ENCODE results near the gene VCPKMT. TPM values are rescaled to one million over a fixed set of nuclear protein-coding genes. Genes with fewer than 3 reads are reported as not detected.
"Not testable (repeated sequence)": the region's sequence is repeated elsewhere in the genome, so short reads cannot be mapped to it uniquely, and the experiment has no call there.

VCPKMT gene
- total RNA-seq, 2 experiments from 2014 or later = 12.0 to 14.5 TPM

DNA sequence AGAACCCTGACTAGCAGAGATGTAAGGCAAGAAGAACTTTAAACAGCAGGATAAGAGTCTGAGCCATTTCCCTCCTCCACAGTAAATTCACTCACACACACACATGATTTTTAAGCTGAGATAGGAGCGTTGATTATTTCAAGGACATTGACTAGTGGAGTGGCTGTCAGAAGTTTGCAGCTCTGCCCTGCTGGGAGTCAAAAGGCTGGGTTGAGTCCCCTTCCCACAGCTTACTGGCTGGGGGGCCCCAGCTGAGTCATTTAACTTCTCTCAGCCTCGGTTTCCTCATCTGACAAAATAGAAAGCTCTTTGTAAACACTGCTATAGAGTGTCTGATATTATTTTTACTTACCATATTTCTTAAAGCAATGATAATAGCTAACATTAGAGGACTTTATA, 28.3 kb downstream of the VCPKMT start:
- peaks cover 88% of the 10 kb centered on the region for H3K4me1 Mint-ChIP-seq
- no peaks in the 10 kb centered on the region for H3K9me3 Mint-ChIP-seq (ENCODE audit: low read depth)
- H3K36me3 Mint-ChIP-seq = peaks cover 17% of the 10 kb centered on the region
- CTCF ChIA-PET = interaction anchor here (1.0 to 5.2 kb wide), 17 partner anchors 9 to 235 kb away, joined by 3 to 30 read pairs (median 4); no protein-coding TSS in a partner anchor
- ATAC-seq (no peak), DNase-seq (no peak)
- H3K27me3 Mint-ChIP-seq = no peaks in the 10 kb centered on the region
- peak overlapping the region; percentile 84 for H3K27ac Mint-ChIP-seq
- peak overlapping the region; percentile 50 for H3K4me3 Mint-ChIP-seq

DNA sequence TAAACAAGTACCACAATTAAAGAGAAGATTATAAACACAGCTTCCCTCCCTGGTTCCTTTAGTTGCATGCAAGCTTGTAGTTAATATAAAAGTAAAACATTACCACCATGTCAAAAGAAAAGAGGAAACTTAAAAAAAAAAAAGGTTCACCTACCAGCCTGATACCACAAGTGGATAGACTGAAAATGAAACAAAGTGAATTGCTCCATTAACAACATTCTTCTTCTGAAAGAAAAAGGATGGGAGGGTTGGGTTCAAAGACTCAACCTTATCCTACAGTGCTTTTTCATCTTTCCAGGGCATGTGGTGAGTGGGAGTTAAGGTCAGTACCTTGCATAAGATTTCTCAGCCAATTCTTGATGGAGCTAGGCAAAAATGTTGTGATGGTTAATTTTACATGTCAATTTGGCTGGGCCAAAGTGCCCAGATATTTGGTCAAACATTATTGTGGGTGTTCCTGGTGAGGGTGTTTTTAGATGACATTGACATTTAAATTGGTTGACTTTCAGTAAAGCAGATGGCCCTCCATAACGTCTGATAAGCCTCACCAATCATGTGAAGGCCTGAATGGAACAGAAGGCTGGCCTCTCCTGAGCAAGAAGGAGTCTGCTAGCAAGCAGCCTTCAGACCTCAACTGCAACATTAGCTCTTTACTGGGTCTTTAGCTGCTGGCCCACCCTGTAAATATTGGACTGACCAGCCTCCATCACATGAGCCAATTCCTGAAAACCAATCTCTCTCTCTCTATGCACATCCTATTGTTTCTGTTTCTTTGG, 28.8 kb downstream of the VCPKMT start:
- H3K36me3 Mint-ChIP-seq = peaks cover 17% of the 10 kb centered on the region
- H3K27me3 Mint-ChIP-seq = no peaks in the 10 kb centered on the region
- DNase-seq = peak; percentile 50
- peak overlapping the region; percentile 50 for H3K4me3 Mint-ChIP-seq
- ATAC-seq = peak; percentile 3
- no peaks in the 10 kb centered on the region for H3K9me3 Mint-ChIP-seq (ENCODE audit: low read depth)
- H3K4me1 Mint-ChIP-seq = peaks cover 91% of the 10 kb centered on the region
- peak overlapping the region; percentile 84 for H3K27ac Mint-ChIP-seq
- CTCF ChIA-PET = interaction anchor here (0.7 to 5.2 kb wide), 20 partner anchors 14 to 234 kb away, joined by 3 to 30 read pairs (median 4); no protein-coding TSS in a partner anchor

DNA sequence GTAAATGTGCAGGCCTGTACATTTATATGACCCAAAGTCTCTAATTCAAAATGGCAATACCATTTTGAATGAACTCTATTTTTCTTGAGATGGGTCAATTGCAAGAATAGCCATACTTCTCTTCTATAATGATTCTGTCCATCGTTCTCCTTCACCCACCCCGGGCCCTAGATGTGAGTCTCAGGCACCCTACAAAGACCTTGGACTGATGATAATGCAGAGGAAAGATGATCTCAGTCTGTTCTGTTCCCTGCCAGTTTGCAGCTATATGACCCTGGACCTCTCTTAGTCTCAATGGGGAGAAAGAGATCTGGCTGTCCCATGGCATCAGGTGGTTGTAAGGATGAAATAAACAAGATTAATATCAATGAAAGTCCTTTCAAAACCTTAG, 30.1 kb downstream of the VCPKMT start:
- no peak for ATAC-seq
- peaks cover 17% of the 10 kb centered on the region for H3K36me3 Mint-ChIP-seq

DNA sequence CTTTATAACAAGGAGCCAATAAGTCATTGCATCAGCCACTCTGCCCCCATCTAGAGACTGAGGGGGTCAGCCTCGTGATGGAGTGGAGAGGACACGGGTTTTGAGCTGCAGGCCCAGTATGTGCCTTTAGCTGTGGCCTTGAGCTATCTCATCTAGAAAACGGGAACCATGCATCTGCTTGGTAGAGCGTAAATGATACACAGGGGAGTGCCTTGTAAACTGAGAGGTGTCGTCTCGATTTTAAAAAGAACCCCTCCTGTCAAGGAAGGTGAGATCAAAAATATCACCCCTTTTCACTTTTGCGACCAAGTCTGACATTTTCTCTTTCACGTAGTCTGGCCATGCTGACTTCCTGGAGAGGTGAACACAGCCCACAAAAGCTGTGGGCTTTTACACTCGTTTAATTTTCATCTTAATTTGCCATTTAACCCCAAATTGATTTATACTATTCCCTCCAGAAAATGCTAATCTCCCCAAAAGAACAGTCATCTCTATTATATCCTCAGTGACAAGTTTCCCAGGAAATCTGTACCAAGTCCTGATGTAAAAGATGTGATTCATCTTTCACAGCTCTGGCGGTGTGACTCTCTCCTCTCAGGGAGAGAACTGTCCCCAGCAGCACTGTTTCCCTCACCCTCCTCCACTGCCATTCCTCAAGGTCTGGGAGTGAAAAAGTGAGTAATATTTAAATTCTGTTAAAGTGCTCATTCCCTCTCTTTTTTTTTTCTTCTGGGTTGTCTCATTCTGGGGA, 30.6 kb downstream of the VCPKMT start:
- CTCF ChIA-PET = interaction anchor here (0.8 to 5.2 kb wide), 13 partner anchors 10 to 234 kb away, joined by 3 to 30 read pairs (median 5); partner anchors contain the start of gene NEMF
- no peaks in the 10 kb centered on the region for H3K9me3 Mint-ChIP-seq (ENCODE audit: low read depth)
- H3K36me3 Mint-ChIP-seq = peaks cover 12% of the 10 kb centered on the region

More for the DNA sequence above, 30.1 kb downstream of the VCPKMT start:
- no peak for DNase-seq
- no peaks in the 10 kb centered on the region for H3K27me3 Mint-ChIP-seq
- CTCF ChIA-PET = interaction anchor here (0.8 to 5.2 kb wide), 11 partner anchors 10 to 225 kb away, joined by 3 to 30 read pairs (median 7); no protein-coding TSS in a partner anchor
- H3K27ac Mint-ChIP-seq = peak overlapping the region; percentile 95
- H3K9me3 Mint-ChIP-seq (ENCODE audit: low read depth) = no peaks in the 10 kb centered on the region
- H3K4me1 Mint-ChIP-seq = peaks cover 93% of the 10 kb centered on the region
- peak overlapping the region; percentile 52 for H3K4me3 Mint-ChIP-seq

DNA sequence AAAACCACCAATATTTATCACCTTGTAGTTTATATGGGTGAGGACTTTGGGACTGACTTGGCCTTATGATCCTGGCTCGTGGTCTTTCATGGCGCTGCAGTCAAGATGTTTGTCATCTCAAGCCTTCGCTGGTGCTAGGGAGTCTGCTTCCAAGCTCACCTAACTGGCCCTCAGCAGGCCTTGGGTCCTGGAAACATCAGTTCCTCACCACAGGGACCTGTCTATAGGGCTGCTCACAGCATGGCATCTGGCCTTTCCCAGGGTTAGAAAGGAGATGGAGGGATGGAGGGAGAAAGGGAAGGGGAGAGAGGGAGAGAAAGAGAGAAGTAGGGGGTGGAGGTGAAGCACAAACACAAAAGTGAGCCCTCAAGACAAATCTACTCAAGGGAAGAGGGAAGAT, 31.7 kb downstream of the VCPKMT start:
- DNase-seq (no peak), ATAC-seq (no peak)
- CTCF ChIA-PET = interaction anchor here (0.8 to 5.2 kb wide), 8 partner anchors 16 to 233 kb away, joined by 3 to 30 read pairs (median 8); partner anchors contain the start of gene NEMF
- peak overlapping the region; percentile 95 for H3K27ac Mint-ChIP-seq
- peaks cover 86% of the 10 kb centered on the region for H3K4me1 Mint-ChIP-seq
- peaks cover 5% of the 10 kb centered on the region for H3K36me3 Mint-ChIP-seq
- H3K9me3 Mint-ChIP-seq (ENCODE audit: low read depth) = no peaks in the 10 kb centered on the region
- H3K4me3 Mint-ChIP-seq = no peak overlapping the region
- no peaks in the 10 kb centered on the region for H3K27me3 Mint-ChIP-seq

More for the DNA sequence above, 30.6 kb downstream of the VCPKMT start:
- H3K27me3 Mint-ChIP-seq = no peaks in the 10 kb centered on the region
- DNase-seq (peak; percentile 56), ATAC-seq (no peak)
- H3K4me1 Mint-ChIP-seq = peaks cover 91% of the 10 kb centered on the region
- H3K27ac Mint-ChIP-seq = peak overlapping the region; percentile 95
- peak overlapping the region; percentile 52 for H3K4me3 Mint-ChIP-seq

DNA sequence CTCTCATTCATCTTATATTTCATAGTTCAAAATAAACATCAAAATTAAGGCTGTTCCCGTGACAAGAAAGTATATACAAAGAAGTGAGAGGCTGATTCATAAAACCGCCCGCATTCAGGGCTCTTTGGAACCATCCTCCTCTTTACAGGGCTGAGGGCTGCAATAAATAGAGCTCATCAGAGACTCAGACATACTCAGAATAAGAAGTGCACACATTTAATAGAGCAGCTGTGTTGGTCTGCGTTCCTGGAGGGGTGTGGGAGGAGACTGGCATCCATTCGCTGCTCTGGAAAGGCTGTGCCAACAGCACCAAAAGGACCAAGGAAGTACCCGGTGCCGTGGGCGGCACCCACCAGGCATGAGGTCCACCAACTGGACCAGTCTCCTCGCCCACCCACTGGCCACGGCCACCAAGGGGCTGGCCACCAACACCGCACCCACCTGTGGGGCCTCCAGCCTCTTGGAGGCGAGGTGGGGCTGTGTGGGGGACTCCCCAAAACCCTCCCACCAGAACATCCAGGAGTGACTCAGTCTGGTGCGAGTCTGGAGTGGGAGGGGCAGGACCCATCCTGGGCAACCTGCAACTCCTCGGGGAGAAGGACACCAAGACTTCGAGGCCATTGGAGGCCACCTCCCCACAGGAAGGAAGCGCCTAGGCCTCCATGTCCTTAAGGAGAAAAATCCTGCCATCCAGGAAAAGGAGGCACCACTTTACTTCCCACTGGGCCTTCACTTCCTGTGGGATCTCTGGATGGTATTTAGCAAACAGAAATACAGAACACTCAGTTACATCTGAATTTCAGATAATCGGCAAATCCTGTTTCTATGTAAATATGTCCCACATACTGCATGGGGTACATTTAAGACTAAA, 32.7 kb downstream of the VCPKMT start:
- ATAC-seq = peak; percentile 58
- H3K27me3 Mint-ChIP-seq = no peaks in the 10 kb centered on the region
- CTCF ChIA-PET = interaction anchor here (1.1 to 5.2 kb wide), 12 partner anchors 9 to 222 kb away, joined by 5 to 39 read pairs (median 8); no protein-coding TSS in a partner anchor
- peak overlapping the region; percentile 95 for H3K27ac Mint-ChIP-seq
- peaks cover 9% of the 10 kb centered on the region for H3K36me3 Mint-ChIP-seq
- peaks cover 87% of the 10 kb centered on the region for H3K4me1 Mint-ChIP-seq
- peak; percentile 77 for DNase-seq
- H3K9me3 Mint-ChIP-seq (ENCODE audit: low read depth) = no peaks in the 10 kb centered on the region
- H3K4me3 Mint-ChIP-seq = peak overlapping the region; percentile 81

DNA sequence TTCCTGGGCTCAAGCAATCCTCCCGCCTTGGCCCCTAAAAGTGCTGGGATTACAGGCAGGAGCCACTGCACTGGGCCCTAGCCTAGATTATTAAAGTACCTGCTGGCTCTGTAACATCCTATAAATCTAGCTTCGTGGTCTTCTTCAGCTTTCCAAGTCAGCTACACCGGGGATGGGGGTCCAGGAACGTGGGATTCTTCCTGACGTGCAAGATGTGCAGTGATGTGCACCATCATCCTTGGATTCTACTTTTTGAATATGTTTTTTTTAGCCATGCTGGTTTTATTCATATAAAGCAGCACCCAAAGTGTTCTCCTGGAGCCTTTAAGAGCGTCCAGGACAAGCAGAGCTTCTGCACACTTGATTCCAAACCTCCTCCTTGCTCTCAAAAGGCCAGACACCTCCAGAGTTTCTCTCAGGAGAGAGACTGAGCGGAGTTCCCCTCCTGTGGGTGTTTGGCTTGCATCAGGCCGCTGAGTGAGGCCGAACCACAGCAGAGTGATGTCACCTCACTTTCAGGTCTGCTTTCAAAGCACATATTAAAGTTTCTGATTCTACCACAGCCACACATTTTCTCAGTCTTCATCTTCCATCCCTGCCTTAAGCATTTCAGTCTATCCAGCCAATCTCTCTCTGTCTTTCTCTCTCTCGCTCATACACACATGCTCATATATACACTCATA, 33.4 kb downstream of the VCPKMT start:
- Mint-ChIP-seq H3K27me3 (no peaks in the 10 kb centered on the region), H3K27ac (peak overlapping the region; percentile 95), H3K36me3 (peaks cover 10% of the 10 kb centered on the region), H3K4me1 (peaks cover 80% of the 10 kb centered on the region), H3K4me3 (peak overlapping the region; percentile 81), H3K9me3 (ENCODE audit: low read depth) (no peaks in the 10 kb centered on the region)
- DNase-seq (peak; percentile 95), ATAC-seq (peak; percentile 78)
- CTCF ChIA-PET = interaction anchor here (1.0 to 3.9 kb wide), 17 partner anchors 10 to 221 kb away, joined by 3 to 39 read pairs (median 7); partner anchors contain the start of gene ARF6

DNA sequence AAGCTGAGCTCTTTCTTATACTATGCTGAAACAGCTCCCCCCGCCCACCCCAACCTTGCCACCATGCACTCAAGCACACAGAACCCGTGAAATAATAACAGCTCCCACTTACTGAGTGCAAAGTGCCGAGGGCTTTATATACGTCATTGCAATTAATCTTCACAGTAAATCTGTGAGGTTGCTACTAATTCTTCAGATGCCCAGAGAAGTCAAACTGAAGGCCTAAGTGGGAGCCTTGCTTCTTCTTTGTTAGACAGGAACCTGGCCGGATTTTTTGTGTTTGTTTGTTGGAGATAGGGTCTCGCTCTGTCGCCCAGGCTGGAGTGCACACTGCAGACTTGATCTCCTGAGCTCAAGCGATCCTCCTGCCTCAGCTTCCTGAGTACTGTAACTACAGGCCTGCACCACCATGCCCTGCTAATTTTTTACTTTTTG, 34.0 kb downstream of the VCPKMT start:
- peak; percentile 40 for ATAC-seq
- H3K27ac Mint-ChIP-seq = peak overlapping the region; percentile 95
- no peaks in the 10 kb centered on the region for H3K9me3 Mint-ChIP-seq (ENCODE audit: low read depth)
- H3K36me3 Mint-ChIP-seq = peaks cover 12% of the 10 kb centered on the region
- DNase-seq = peak; percentile 75
- H3K27me3 Mint-ChIP-seq = no peaks in the 10 kb centered on the region
- peak overlapping the region; percentile 81 for H3K4me3 Mint-ChIP-seq
- peaks cover 77% of the 10 kb centered on the region for H3K4me1 Mint-ChIP-seq
- CTCF ChIA-PET = interaction anchor here (0.6 to 3.9 kb wide), 22 partner anchors 10 to 229 kb away, joined by 3 to 39 read pairs (median 6); partner anchors contain the start of gene ARF6

DNA sequence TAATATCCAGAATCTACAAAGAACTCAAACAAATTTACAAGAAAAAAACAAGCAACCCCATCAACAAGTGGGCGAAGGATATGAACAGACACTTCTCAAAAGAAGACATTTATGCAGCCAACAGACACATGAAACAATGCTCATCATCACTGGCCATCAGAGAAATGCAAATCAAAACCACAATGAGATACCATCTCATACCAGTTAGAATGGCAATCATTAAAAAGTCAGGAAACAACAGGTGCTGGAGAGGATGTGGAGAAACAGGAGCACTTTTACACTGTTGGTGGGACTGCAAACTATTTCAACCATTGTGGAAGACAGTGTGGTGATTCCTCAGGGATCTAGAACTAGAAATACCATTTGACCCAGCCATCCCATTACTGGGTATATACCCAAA, 37.3 kb downstream of the VCPKMT start:
- peaks cover 57% of the 10 kb centered on the region for H3K4me1 Mint-ChIP-seq
- H3K27me3 Mint-ChIP-seq, H3K27ac Mint-ChIP-seq: not testable (repeated sequence)

DNA sequence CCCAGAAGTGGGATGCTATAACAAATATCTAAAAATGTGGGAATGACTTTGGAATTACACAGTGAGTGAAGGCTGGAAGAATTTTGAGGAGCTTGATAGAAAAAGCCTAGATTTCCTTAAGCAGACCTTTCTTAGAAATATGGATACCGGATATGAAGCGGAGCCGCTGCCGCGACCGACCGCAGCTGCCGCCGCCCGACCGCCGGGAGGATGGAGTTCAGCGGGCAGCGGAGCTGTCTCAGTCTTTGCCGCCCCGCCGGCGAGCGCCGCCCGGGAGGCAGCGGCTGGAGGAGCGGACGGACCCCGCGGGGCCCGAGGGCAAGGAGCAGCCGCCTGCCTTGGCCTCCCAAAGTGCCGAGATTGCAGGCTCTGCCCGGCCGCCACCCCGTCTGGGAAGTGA, 42.7 kb downstream of the VCPKMT start:
- H3K27ac Mint-ChIP-seq; ATAC-seq; H3K9me3 Mint-ChIP-seq (ENCODE audit: low read depth); DNase-seq; CTCF ChIA-PET; H3K27me3 Mint-ChIP-seq; H3K4me3 Mint-ChIP-seq: not testable (repeated sequence)
- H3K4me1 Mint-ChIP-seq = peaks cover 38% of the 10 kb centered on the region
- H3K36me3 Mint-ChIP-seq = peaks cover 33% of the 10 kb centered on the region

More for the DNA sequence above, 37.3 kb downstream of the VCPKMT start:
- DNase-seq; H3K9me3 Mint-ChIP-seq (ENCODE audit: low read depth); ATAC-seq; CTCF ChIA-PET; H3K4me3 Mint-ChIP-seq: not testable (repeated sequence)
- H3K36me3 Mint-ChIP-seq = peaks cover 23% of the 10 kb centered on the region

DNA sequence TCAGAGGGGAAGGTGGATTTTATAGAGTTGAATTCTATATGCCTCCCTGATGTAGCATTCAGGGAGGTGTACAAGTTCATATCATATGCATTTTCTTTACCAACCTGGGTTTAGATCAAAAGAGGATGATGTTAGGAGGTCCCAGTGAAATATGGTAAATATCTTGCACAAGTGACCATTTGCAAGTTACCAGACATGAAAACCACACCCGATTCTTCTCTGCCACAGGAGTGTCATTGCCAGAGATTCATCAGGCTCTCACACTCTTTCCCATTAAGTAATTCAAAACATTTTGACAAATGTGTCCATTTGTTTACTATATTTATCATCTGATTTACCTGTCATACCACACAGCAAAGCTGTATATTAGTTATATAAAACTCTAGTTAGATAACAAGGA, 44.0 kb downstream of the VCPKMT start:
- no peak overlapping the region for H3K4me3 Mint-ChIP-seq
- H3K9me3 Mint-ChIP-seq (ENCODE audit: low read depth) = no peaks in the 10 kb centered on the region
- peaks cover 41% of the 10 kb centered on the region for H3K4me1 Mint-ChIP-seq
- CTCF ChIA-PET = interaction anchor here (0.8 to 1.9 kb wide), 3 partner anchors 10 to 154 kb away, joined by 3 to 8 read pairs (median 4); no protein-coding TSS in a partner anchor
- H3K27me3 Mint-ChIP-seq = no peaks in the 10 kb centered on the region
- DNase-seq (no peak), ATAC-seq (no peak)
- H3K27ac Mint-ChIP-seq = no peak overlapping the region
- H3K36me3 Mint-ChIP-seq = peaks cover 36% of the 10 kb centered on the region
